HepG2 (cell line): ENCODE results near the gene PRTN3. TPM values are rescaled to one million over a fixed set of nuclear protein-coding genes. Genes with fewer than 3 reads are reported as not detected.
A peak's percentile ranks its signal among the peaks of the same experiment; 100 is the strongest.

Source experiments
- ATAC-seq: fragments of 200-7000 bp; cut with Tn5 transposase; 3 replicates; pipeline ENCODE4 v1.9.1; 2020; ENCODE audit warnings: mild to moderate bottlenecking, moderate library complexity
- BruUV-seq: library from RNA; stranded (reverse); fragments of 400-500 nt; replicated peaks from 2 replicates; lab custom pipeline; 2021; lab: Mats Ljungman, UMichigan
- CTCF ChIA-PET: fragments of 300-600 bp; formaldehyde crosslinking; extraction: SDS; loops from one replicate; lab custom pipeline; 2021; ENCODE audit warnings: low total read pairs, inconsistent platforms, low intra/inter-chr PET ratio; lab: Yijun Ruan, JAX
- POLR2A ChIA-PET: fragments of 350-600 bp; sonication (Branson Sonifier 250); formaldehyde crosslinking; loops from one replicate; lab custom pipeline; 2020; ENCODE audit warnings: antibody characterized with exemption, inconsistent platforms; lab: Yijun Ruan, JAX
- DNase-seq: peaks from one replicate; pipeline ENCODE4 v3.0.0-alpha.2; 2015; ENCODE audit warnings: low spot score
- FAIRE-seq: peaks from 3 replicates; lab custom pipeline; 2011; peaks lifted over from hg19 to GRCh38; lab: Jason Lieb, UNC
- H2AFZ ChIP-seq: one replicate; pipeline ENCODE4 v1.6.1; 2011; ENCODE audit warnings: low read length, inconsistent platforms
- H3K27ac ChIP-seq: fragments of 300-600 bp; 3 replicates; pipeline ENCODE4 v1.8.0; 2011; ENCODE audit warnings: mixed run types, mild to moderate bottlenecking, mixed read lengths, low read length, inconsistent platforms; ENCODE audit not compliant: insufficient read depth; ENCODE audit errors: extremely low read length
- H3K27me3 ChIP-seq, 2 experiments: fragments of 200-600 bp in 1 of 2; 2 replicates in 1 of 2; 3 replicates in 1 of 2; pipeline versions ENCODE4 v1.6.0 to v1.8.0; 2011; ENCODE audit warnings: low read length in 2 of 2, mild to moderate bottlenecking in 2 of 2, moderate library complexity in 2 of 2, inconsistent platforms in 1 of 2; ENCODE audit not compliant: insufficient read depth in 2 of 2, control insufficient read depth in 1 of 2
- H3K36me3 ChIP-seq, 2 experiments: fragments of 200-600 bp in 1 of 2; replicated peaks in 1 of 2; 2 replicates in 1 of 2; 3 replicates in 1 of 2; pipeline versions ENCODE4 v1.5.1 to v1.8.0; 2011; ENCODE audit warnings: low read length in 2 of 2, inconsistent platforms in 1 of 2; ENCODE audit not compliant: insufficient read depth in 2 of 2, control insufficient read depth in 1 of 2
- H3K4me1 ChIP-seq: 2 replicates; pipeline ENCODE4 v1.5.1; 2012; ENCODE audit warnings: low read length, inconsistent platforms; ENCODE audit not compliant: insufficient read depth
- H3K4me2 ChIP-seq: 2 replicates; pipeline ENCODE4 v1.6.0; 2011; ENCODE audit warnings: low read depth, low read length, inconsistent platforms
- H3K4me3 ChIP-seq, 3 experiments: fragments of 200-600 bp in 1 of 3; sonication (generic), shearing (Covaris generic) in 1 of 3; replicated peaks in 1 of 3; 2 replicates each; pipeline ENCODE4 v1.5.1; 2011 to 2016; ENCODE audit warnings: low read length in 3 of 3, inconsistent platforms in 2 of 3, low read depth in 2 of 3, mild to moderate bottlenecking in 2 of 3, control low read depth in 1 of 3, mixed read lengths in 1 of 3; ENCODE audit not compliant: insufficient read depth in 1 of 3
- H3K79me2 ChIP-seq: one replicate; pipeline ENCODE4 v1.6.1; 2011; ENCODE audit warnings: low read length, inconsistent platforms; ENCODE audit not compliant: insufficient read depth
- H3K9ac ChIP-seq: 2 replicates; pipeline ENCODE4 v1.6.0; 2011; ENCODE audit warnings: mild to moderate bottlenecking, low read depth, low read length, inconsistent platforms; ENCODE audit not compliant: insufficient read depth
- H3K9me3 ChIP-seq: 2 replicates; pipeline ENCODE4 v1.5.1; 2012; ENCODE audit warnings: mild to moderate bottlenecking, low read length
- H4K20me1 ChIP-seq: 2 replicates; pipeline ENCODE4 v1.6.0; 2011; ENCODE audit warnings: inconsistent platforms, mild to moderate bottlenecking, low read length, moderate library complexity; ENCODE audit not compliant: insufficient read depth
- AGO2 ChIP-seq: fragments of 200-400 bp; formaldehyde crosslinking; optimal IDR thresholded peaks from 2 replicates; pipeline ENCODE3; 2017; ENCODE audit warnings: mild to moderate bottlenecking, low read depth, low read length, moderate library complexity
- HOXA3 ChIP-seq: sonication (generic); formaldehyde crosslinking; IDR thresholded peaks from 2 replicates; pipeline ENCODE4 v1.5.0; 2020; ENCODE audit warnings: missing genetic modification reagents
- RFXAP ChIP-seq: sonication (generic); formaldehyde crosslinking; IDR thresholded peaks from 2 replicates; pipeline ENCODE4 v1.4.0; 2020; ENCODE audit warnings: missing genetic modification reagents, borderline replicate concordance
- SP4 ChIP-seq: sonication (generic); formaldehyde crosslinking; IDR thresholded peaks from 2 replicates; pipeline ENCODE4 v1.8.1; 2023; ENCODE audit warnings: mild to moderate bottlenecking, missing genetic modification reagents
- ZBTB38 ChIP-seq: sonication (generic); formaldehyde crosslinking; IDR thresholded peaks from 2 replicates; pipeline ENCODE4 v1.5.1; 2020; ENCODE audit warnings: mild to moderate bottlenecking, missing genetic modification reagents
- ZNF350 ChIP-seq: sonication (generic); formaldehyde crosslinking; IDR thresholded peaks from 2 replicates; pipeline ENCODE4 v1.4.0; 2020; ENCODE audit warnings: mild to moderate bottlenecking, low read depth, missing genetic modification reagents, borderline replicate concordance
- WGBS: methylation state at CpG from one replicate; pipeline ENCODE4 v1.1.6; 2017; ENCODE audit warnings: low lambda C conversion rate; 5-methylcytosine and 5-hydroxymethylcytosine counted together
- in situ Hi-C: cut with HindIII; loops from 2 replicates; pipeline ENCODE4 v1.10.0; 2017; ENCODE audit warnings: low pct_unique_long_range_greater_than_20kb; ENCODE audit not compliant: extremely low pct_ligation_motif_present
- intact Hi-C: fragments of 100-400 bp; cut with micrococcal nuclease; formaldehyde crosslinking; loops from one replicate; pipeline ENCODE4 v1.10.0; 2022; ENCODE audit not compliant: unreplicated experiment
- polyA plus RNA-seq, 8 experiments: library from polyadenylated mRNA; depleted of rRNA in 3 of 8; stranded (reverse) in 7 of 8; unstranded in 1 of 8; fragments of >200 nt; fragmentation: Illumina TruSeq in 4 of 8; extraction: Trizol in 4 of 8; gene quantifications; 2 replicates each; pipeline versions ENCODE4 v1.2.1 to v1.2.3, GENCODE V29; 2011 to 2016; ENCODE audit warnings: low read depth in 4 of 8, missing spikeins in 1 of 8, mixed read lengths in 1 of 8; ENCODE audit not compliant: insufficient read depth in 1 of 8
- total RNA-seq, 5 experiments: library from RNA; depleted of rRNA; stranded (reverse); fragments of >200 nt; fragmentation: Illumina TruSeq; extraction: Trizol; gene quantifications; 2 replicates each; pipeline ENCODE4 v1.2.3, GENCODE V29; 2016; ENCODE audit warnings: low read depth in 1 of 5
- TF ChIP-seq, protein P1 (sequence below): sonication (generic); formaldehyde crosslinking; IDR thresholded peaks from 2 replicates; pipeline ENCODE4 v1.5.0; 2020; ENCODE audit warnings: mild to moderate bottlenecking, missing genetic modification reagents

PRTN3 gene
- total and polyA plus RNA-seq, 2 of the 13 experiments (the other 11 are each of a cell fraction or from before 2014, with no cell fraction given) = not detected

DNA sequence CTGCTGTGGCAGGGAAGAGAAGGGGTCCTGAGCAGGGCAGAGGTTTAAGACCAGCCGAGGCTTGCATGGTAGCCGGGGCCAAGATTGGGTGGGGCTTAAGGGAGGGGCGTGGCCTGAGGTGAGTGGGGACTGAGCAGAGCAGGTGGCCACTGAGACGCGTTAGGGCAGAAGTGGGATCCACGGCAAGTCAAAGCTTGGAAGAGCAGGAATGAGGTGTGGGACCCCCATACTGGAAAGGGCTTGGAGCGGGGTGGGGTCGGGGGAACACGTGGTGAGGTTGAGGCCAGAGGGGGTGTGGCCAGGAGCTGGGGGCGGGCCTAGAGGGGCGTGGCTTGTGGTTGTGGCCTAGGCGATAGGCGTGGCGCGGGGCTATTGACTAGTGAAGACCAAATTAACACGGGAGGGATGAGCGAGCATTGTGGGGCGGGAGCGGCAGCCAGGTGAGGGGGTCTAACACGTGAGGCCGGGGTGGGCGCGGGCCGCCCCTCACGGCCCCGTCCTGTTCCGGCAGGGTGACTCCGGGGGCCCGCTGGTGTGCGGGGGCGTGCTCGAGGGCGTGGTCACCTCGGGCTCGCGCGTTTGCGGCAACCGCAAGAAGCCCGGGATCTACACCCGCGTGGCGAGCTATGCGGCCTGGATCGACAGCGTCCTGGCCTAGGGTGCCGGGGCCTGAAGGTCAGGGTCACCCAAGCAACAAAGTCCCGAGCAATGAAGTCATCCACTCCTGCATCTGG is 21.9 kb downstream of the PRTN3 start:
- no peak overlapping the region for H3K4me2 ChIP-seq
- no peak overlapping the region for H3K9ac ChIP-seq
- ATAC-seq = peak; percentile 10; the same call in 1 of the 3 replicates
- DNase-seq = no peak
- BruUV-seq = no TSS peak
- FAIRE-seq = no peak
- ChIA-PET CTCF (no interaction called here), POLR2A (interaction anchor here (1.0 kb wide), 1 partner anchor 39 kb away, joined by 3 read pairs; no protein-coding TSS in a partner anchor)
- 88% methylated on average over 36 of the region's 48 CpGs for WGBS
- in situ Hi-C loops = loop anchor here (5.0 to 10.0 kb wide), 2 partner anchors 55 to 122 kb away; partner anchors contain the start of genes KISS1R and WDR18
- peaks cover 19% of the 10 kb centered on the region for H3K4me1 ChIP-seq
- 0 out of 5 replicates have a peak, but pooled peaks cover 0 to 3% of the 10 kb centered on the region in 2 experiments for H3K36me3 ChIP-seq
- no peaks in the 10 kb centered on the region for H3K9me3 ChIP-seq
- no peaks in the 10 kb centered on the region for H4K20me1 ChIP-seq
- TF ChIP-seq SP4 (0 out of 2 replicates have a peak, but pooled peaks have one; percentile 59), ZBTB38 (0 out of 2 replicates have a peak, but pooled peaks have one; percentile 46), AGO2 (peak; percentile 59), HOXA3 (CRISPR knock-in tag) (peak; percentile 37; the same call in 1 of the 2 replicates), RFXAP (CRISPR knock-in tag) (no peak)
- no peak overlapping the region for H3K27ac ChIP-seq
- no peak overlapping the region for H2AFZ ChIP-seq
- H3K27me3 ChIP-seq = no peaks in the 10 kb centered on the region
- H3K4me3 ChIP-seq = no peak overlapping the region
- no peaks in the 10 kb centered on the region for H3K79me2 ChIP-seq
- intact Hi-C loops = loop anchor here (2.0 kb wide), 1 partner anchor 54 kb away; the partner anchor contains the start of gene KISS1R

DNA sequence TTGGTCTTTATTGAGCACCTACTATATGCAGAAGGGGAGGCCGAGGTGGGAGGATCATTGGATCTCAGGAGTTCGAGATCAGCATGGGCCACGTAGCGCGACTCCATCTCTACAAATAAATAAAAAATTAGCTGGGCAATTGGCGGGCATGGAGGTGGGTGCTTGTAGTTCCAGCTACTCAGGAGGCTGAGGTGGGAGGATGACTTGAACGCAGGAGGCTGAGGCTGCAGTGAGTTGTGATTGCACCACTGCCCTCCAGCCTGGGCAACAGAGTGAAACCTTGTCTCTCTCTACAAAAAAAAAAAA is 22.5 kb downstream of the PRTN3 start:
- intact Hi-C loops (loop anchor here (2.0 kb wide), 1 partner anchor 54 kb away; the partner anchor contains the start of gene KISS1R), in situ Hi-C loops (loop anchor here (5.0 to 10.0 kb wide), 2 partner anchors 54 to 122 kb away; partner anchors contain the start of genes KISS1R and WDR18)
- Histone ChIP-seq H3K27ac (no peak overlapping the region), H3K4me3 (no peak overlapping the region), H3K79me2 (no peaks in the 10 kb centered on the region), H3K4me1 (peaks cover 19% of the 10 kb centered on the region), H3K9me3 (no peaks in the 10 kb centered on the region), H3K27me3 (no peaks in the 10 kb centered on the region), H3K9ac (no peak overlapping the region), H2AFZ (no peak overlapping the region), H3K36me3 (peaks cover 2 to 8% of the 10 kb centered on the region in 2 experiments; a peak in 2 of 5 replicates), H3K4me2 (no peak overlapping the region), H4K20me1 (no peaks in the 10 kb centered on the region)
- TF ChIP-seq, protein P1, sequence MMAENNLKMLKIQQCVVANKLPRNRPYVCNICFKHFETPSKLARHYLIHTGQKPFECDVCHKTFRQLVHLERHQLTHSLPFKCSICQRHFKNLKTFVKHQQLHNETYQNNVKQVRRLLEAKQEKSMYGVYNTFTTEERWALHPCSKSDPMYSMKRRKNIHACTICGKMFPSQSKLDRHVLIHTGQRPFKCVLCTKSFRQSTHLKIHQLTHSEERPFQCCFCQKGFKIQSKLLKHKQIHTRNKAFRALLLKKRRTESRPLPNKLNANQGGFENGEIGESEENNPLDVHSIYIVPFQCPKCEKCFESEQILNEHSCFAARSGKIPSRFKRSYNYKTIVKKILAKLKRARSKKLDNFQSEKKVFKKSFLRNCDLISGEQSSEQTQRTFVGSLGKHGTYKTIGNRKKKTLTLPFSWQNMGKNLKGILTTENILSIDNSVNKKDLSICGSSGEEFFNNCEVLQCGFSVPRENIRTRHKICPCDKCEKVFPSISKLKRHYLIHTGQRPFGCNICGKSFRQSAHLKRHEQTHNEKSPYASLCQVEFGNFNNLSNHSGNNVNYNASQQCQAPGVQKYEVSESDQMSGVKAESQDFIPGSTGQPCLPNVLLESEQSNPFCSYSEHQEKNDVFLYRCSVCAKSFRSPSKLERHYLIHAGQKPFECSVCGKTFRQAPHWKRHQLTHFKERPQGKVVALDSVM (CRISPR knock-in tag) = peak; percentile 76
- TF ChIP-seq ZNF350 (CRISPR knock-in tag) = no peak
- WGBS = 97% methylated on average over 7 of the region's 7 CpGs
- no peak for ATAC-seq
- no peak for DNase-seq
- ChIA-PET POLR2A (interaction anchor here (1.0 kb wide), 1 partner anchor 39 kb away, joined by 3 read pairs; no protein-coding TSS in a partner anchor), CTCF (interaction anchor here (1.1 kb wide), 1 partner anchor 54 kb away, joined by 3 read pairs; the partner anchor contains the start of gene KISS1R)
- no TSS peak for BruUV-seq
- FAIRE-seq = no peak
